Lower lobe of right lung (tissue), 2 donors: ENCODE measurements around the gene CTNNBL1. TPM values are rescaled to one million over a fixed set of nuclear protein-coding genes. Genes with fewer than 3 reads are reported as not detected.

Source experiments
- ATAC-seq, 2 donors: fragments of 200-7000 bp; cut with Tn5 transposase; one replicate each; pipeline ENCODE4 v1.9.1; 2020 to 2022; ENCODE audit warnings: mild to moderate bottlenecking in 2 of 2, moderate library complexity in 2 of 2
- DNase-seq: peaks from one replicate; pipeline ENCODE4 v3.0.0-alpha.2; 2020
- H3K27ac ChIP-seq: fragments of 200-600 bp; one replicate; pipeline ENCODE4 v1.8.0; 2022
- H3K27me3 ChIP-seq: fragments of 200-600 bp; one replicate; pipeline ENCODE4 v1.8.0; 2022; ENCODE audit warnings: low read depth
- H3K36me3 ChIP-seq: fragments of 200-600 bp; one replicate; pipeline ENCODE4 v1.8.0; 2022; ENCODE audit warnings: mild to moderate bottlenecking
- H3K4me1 ChIP-seq: fragments of 200-600 bp; one replicate; pipeline ENCODE4 v1.8.0; 2022
- H3K4me3 ChIP-seq: fragments of 200-600 bp; one replicate; pipeline ENCODE4 v1.8.0; 2022; ENCODE audit warnings: mild to moderate bottlenecking
- H3K9me3 ChIP-seq: fragments of 200-600 bp; one replicate; pipeline ENCODE4 v1.8.0; 2022
- CTCF ChIP-seq: fragments of 200-600 bp; IDR thresholded peaks from one replicate; pipeline ENCODE4 v1.8.0; 2022; ENCODE audit warnings: antibody characterized with exemption, mild to moderate bottlenecking
- intact Hi-C: fragments of 100-400 bp; cut with DNase I; formaldehyde crosslinking; loops from one replicate; pipeline ENCODE4 v1.11.0; 2022
- total RNA-seq: library from RNA; stranded (reverse); fragmentation: NEBNext Ultra II Directional; extraction: Animal tissue kit (Norgen Biotek cat#: 25700); gene quantifications from one replicate; pipeline ENCODE4 v1.2.1, GENCODE V29; 2021
- donor health status: DM: no; HTN: yes; CAD: no; lungs with severe emphysema.

Gene CTNNBL1
- total RNA-seq, 1 donor from 2014 or later = 52.3 TPM

GRCh38 chr20:37829128-37829527, 135.3 kb downstream of the CTNNBL1 start:
- DNase-seq = no peak
- H3K27me3 ChIP-seq = no peaks in the 10 kb centered on the region
- no peak for ATAC-seq
- no peaks in the 10 kb centered on the region for H3K9me3 ChIP-seq
- no peak for TF ChIP-seq CTCF
- H3K4me3 ChIP-seq = no peak overlapping the region
- H3K27ac ChIP-seq = no peak overlapping the region
- no peaks in the 10 kb centered on the region for H3K4me1 ChIP-seq
- intact Hi-C loops = no loop called here
- H3K36me3 ChIP-seq = no peaks in the 10 kb centered on the region

GRCh38 chr20:37833221-37833896, 139.5 kb downstream of the CTNNBL1 start:
- no peaks in the 10 kb centered on the region for H3K27me3 ChIP-seq
- ATAC-seq (no peak), DNase-seq (no peak)
- no peak for TF ChIP-seq CTCF
- intact Hi-C loops = no loop called here
- H3K9me3 ChIP-seq = no peaks in the 10 kb centered on the region
- H3K4me1 ChIP-seq = no peaks in the 10 kb centered on the region
- no peak overlapping the region for H3K4me3 ChIP-seq
- no peaks in the 10 kb centered on the region for H3K36me3 ChIP-seq
- no peak overlapping the region for H3K27ac ChIP-seq

GRCh38 chr20:37836926-37837325, 143.1 kb downstream of the CTNNBL1 start:
- ATAC-seq (no peak), DNase-seq (no peak)
- Histone ChIP-seq H3K27me3 (no peaks in the 10 kb centered on the region), H3K4me3 (no peak overlapping the region), H3K9me3 (no peaks in the 10 kb centered on the region), H3K27ac (no peak overlapping the region), H3K36me3 (peaks cover 20% of the 10 kb centered on the region), H3K4me1 (no peaks in the 10 kb centered on the region)
- intact Hi-C loops = no loop called here
- TF ChIP-seq CTCF = no peak

- Histone ChIP-seq H3K36me3 (peaks cover 30% of the 10 kb centered on the region), H3K27ac (no peak overlapping the region), H3K9me3 (no peaks in the 10 kb centered on the region), H3K4me3 (no peak overlapping the region), H3K4me1 (no peaks in the 10 kb centered on the region), H3K27me3 (no peaks in the 10 kb centered on the region)
- no peak for TF ChIP-seq CTCF
- intact Hi-C loops = no loop called here
- ATAC-seq = no peak
- no peak for DNase-seq
These were observed 144.1 kb downstream of the CTNNBL1 start for GRCh38 chr20:37837924-37838323.

- no peaks in the 10 kb centered on the region for H3K9me3 ChIP-seq
- H3K27me3 ChIP-seq = no peaks in the 10 kb centered on the region
- no peak overlapping the region for H3K27ac ChIP-seq
- ATAC-seq = no peak
- H3K36me3 ChIP-seq = peaks cover 40% of the 10 kb centered on the region
- no peak for TF ChIP-seq CTCF
- intact Hi-C loops = no loop called here
- DNase-seq = no peak
- no peaks in the 10 kb centered on the region for H3K4me1 ChIP-seq
- no peak overlapping the region for H3K4me3 ChIP-seq
These were observed 145.1 kb downstream of the CTNNBL1 start for GRCh38 chr20:37838769-37839431.
